Right lobe of liver (tissue), 6 donors: Measurements from ENCODE around the gene IFT20. TPM values are rescaled to one million over a fixed set of nuclear protein-coding genes. Genes with fewer than 3 reads are reported as not detected.

ENCODE experiments used
- ATAC-seq, 4 donors: fragments of 200-7000 bp; cut with Tn5 transposase; one replicate each; pipeline ENCODE4 v1.9.1; 2020; ENCODE audit warnings: mild to moderate bottlenecking in 4 of 4, moderate library complexity in 4 of 4
- DNase-seq, 3 donors: peaks; one replicate each; pipeline ENCODE4 v3.0.0-alpha.2; 2020
- H3K27ac ChIP-seq, 3 donors: fragments of 200-600 bp; one replicate each; pipeline ENCODE4 v1.8.0; 2022
- H3K27me3 ChIP-seq, 2 donors: fragments of 200-600 bp; one replicate each; pipeline ENCODE4 v1.8.0; 2022
- H3K36me3 ChIP-seq, 4 donors: fragments of 200-600 bp; sonication (generic) in 1 of 4; one replicate each; pipeline versions ENCODE4 v1.5.1 to v1.8.0; 2017 to 2022; ENCODE audit warnings: control low read depth in 1 of 4
- H3K4me1 ChIP-seq, 4 donors: fragments of 200-600 bp; sonication (generic) in 1 of 4; one replicate each; pipeline versions ENCODE4 v1.5.1 to v1.8.0; 2017 to 2022; ENCODE audit warnings: control low read depth in 1 of 4
- H3K4me3 ChIP-seq, 3 donors: fragments of 200-600 bp; one replicate each; pipeline ENCODE4 v1.8.0; 2022
- H3K9me3 ChIP-seq, 4 donors: fragments of 200-600 bp; sonication (generic) in 1 of 4; one replicate each; pipeline versions ENCODE4 v1.5.1 to v1.8.0; 2017 to 2022; ENCODE audit warnings: control low read depth in 1 of 4
- POLR2A ChIP-seq: fragments of 450-650 bp; IDR thresholded peaks from one replicate; pipeline ENCODE4 v1.6.1; 2017; ENCODE audit warnings: antibody characterized with exemption, mild to moderate bottlenecking
- WGBS: methylation state at CpG from one replicate; pipeline ENCODE4 v1.1.6; 2018; ENCODE audit warnings: low coverage, low lambda C conversion rate; ENCODE audit not compliant: insufficient coverage; ENCODE audit errors: missing lambda C conversion rate; 5-methylcytosine and 5-hydroxymethylcytosine counted together
- intact Hi-C, 2 donors: fragments of 100-400 bp; cut with DNase I; formaldehyde crosslinking; loops; one replicate each; pipeline versions ENCODE4 v1.11.2 to v1.14.1; 2022
- total RNA-seq, 6 experiments: library from RNA; depleted of rRNA in 2 of 6; stranded (reverse); fragments of >200 nt in 2 of 6; fragmentation: NEBNext Ultra II Directional in 3 of 6; extraction: Animal tissue kit (Norgen Biotek cat#: 25700) in 3 of 6; gene quantifications; one replicate each; pipeline versions ENCODE4 v1.1.0 to v1.2.4, GENCODE V29; 2016 to 2023
- TF ChIP-seq, protein P1 (sequence below), 4 donors: fragments of 200-600 bp in 3 of 4; fragments of 450-650 bp in 1 of 4; IDR thresholded peaks; one replicate each; pipeline versions ENCODE4 v1.5.1 to v1.8.0; 2016 to 2022; ENCODE audit warnings: antibody characterized with exemption in 4 of 4, mild to moderate bottlenecking in 2 of 4
- donor health status: DM: no; HTN: yes; CAD: no.
- donor health status: DM: no; HTN: no; CAD: no.
- donor health status: DM: no; HTN: no; CAD: no.
- donor health status: DM: no; HTN: yes; CAD: no.
- donor health status: DM: no; HTN: yes; CAD: no.

IFT20 gene
- total RNA-seq, 6 experiments from 2014 or later: 20.6 to 29.6 (median 26.1) TPM

DNA sequence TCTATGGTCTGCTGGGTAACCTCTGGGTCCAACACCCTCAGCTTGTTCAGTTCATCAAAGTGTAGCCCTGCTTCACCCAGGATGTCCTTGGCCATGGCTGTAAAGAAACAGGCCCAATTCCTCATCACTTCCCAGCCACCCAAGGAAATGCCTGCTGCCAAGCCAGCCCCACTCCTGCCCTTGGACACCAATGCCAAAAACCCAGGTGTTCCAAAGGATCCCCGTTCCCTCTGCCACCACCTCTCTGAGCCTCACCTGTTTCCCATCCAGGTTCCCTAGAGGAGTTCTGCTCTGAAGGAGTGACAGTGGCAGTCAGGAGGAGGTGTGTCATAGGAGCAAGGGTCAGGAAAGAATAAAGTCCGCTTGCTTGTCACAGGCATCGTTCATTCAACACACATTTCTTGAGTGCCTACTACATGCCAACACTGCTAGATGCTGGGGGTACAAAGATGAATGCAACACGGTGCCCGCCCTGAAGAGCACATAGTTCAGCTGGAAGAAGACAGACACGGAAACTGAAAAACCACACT lies 3.3 kb downstream of the IFT20 start:
- 72% methylated on average over 5 of the region's 6 CpGs for WGBS
- TF ChIP-seq, protein P1, sequence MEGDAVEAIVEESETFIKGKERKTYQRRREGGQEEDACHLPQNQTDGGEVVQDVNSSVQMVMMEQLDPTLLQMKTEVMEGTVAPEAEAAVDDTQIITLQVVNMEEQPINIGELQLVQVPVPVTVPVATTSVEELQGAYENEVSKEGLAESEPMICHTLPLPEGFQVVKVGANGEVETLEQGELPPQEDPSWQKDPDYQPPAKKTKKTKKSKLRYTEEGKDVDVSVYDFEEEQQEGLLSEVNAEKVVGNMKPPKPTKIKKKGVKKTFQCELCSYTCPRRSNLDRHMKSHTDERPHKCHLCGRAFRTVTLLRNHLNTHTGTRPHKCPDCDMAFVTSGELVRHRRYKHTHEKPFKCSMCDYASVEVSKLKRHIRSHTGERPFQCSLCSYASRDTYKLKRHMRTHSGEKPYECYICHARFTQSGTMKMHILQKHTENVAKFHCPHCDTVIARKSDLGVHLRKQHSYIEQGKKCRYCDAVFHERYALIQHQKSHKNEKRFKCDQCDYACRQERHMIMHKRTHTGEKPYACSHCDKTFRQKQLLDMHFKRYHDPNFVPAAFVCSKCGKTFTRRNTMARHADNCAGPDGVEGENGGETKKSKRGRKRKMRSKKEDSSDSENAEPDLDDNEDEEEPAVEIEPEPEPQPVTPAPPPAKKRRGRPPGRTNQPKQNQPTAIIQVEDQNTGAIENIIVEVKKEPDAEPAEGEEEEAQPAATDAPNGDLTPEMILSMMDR (IDR thresholded peaks at IDR 0.05): no peak
- TF ChIP-seq POLR2A: no peak
- Histone ChIP-seq H3K4me3 (no peak overlapping the region), H3K36me3 (peaks cover 0 to 44% (median 17%) of the 10 kb centered on the region in 4 donors), H3K27ac (no peak overlapping the region), H3K9me3 (no peaks in the 10 kb centered on the region), H3K27me3 (no peaks in the 10 kb centered on the region), H3K4me1 (peaks cover 0 to 20% (median 5%) of the 10 kb centered on the region in 4 donors)
- intact Hi-C loops: no loop called here
- ATAC-seq (no peak), DNase-seq (peak in 1 of 3 donors; percentile 15)

- Histone ChIP-seq H3K36me3 (peaks cover 0 to 57% (median 18%) of the 10 kb centered on the region in 4 donors), H3K4me1 (peaks cover 0 to 18% (median 2%) of the 10 kb centered on the region in 4 donors), H3K9me3 (no peaks in the 10 kb centered on the region), H3K4me3 (no peak overlapping the region), H3K27ac (no peak overlapping the region), H3K27me3 (no peaks in the 10 kb centered on the region)
- peak in 1 of 3 donors; percentile 34 for DNase-seq
- ATAC-seq: no peak
- WGBS: no CpG with 5 or more reads among the region's 5 CpGs
- intact Hi-C loops: no loop called here
- TF ChIP-seq POLR2A: no peak
- TF ChIP-seq, protein P1 (IDR thresholded peaks at IDR 0.05): no peak
These were observed 4.6 kb downstream of the IFT20 start for GRCh38 chr17:28330671-28331070.

- H3K9me3 ChIP-seq: no peaks in the 10 kb centered on the region
- intact Hi-C loops: no loop called here
- peaks cover 0 to 58% (median 18%) of the 10 kb centered on the region in 4 donors for H3K36me3 ChIP-seq
- ATAC-seq (no peak), DNase-seq (peak in 1 of 3 donors; percentile 7)
- peaks cover 0 to 32% (median 9%) of the 10 kb centered on the region in 4 donors for H3K4me1 ChIP-seq
- H3K27me3 ChIP-seq: no peaks in the 10 kb centered on the region
- H3K4me3 ChIP-seq: no peak overlapping the region
- H3K27ac ChIP-seq: no peak overlapping the region
- WGBS: 58% methylated on average over 4 of the region's 4 CpGs
- no peak for TF ChIP-seq POLR2A
- TF ChIP-seq, protein P1 (IDR thresholded peaks at IDR 0.05): no peak
These were observed 6.9 kb downstream of the IFT20 start for GRCh38 chr17:28328325-28328724.

- DNase-seq (no peak), ATAC-seq (no peak)
- Histone ChIP-seq H3K4me1 (peaks cover 0 to 38% (median 9%) of the 10 kb centered on the region in 4 donors), H3K4me3 (no peak overlapping the region), H3K27me3 (no peaks in the 10 kb centered on the region), H3K27ac (peak overlapping the region in 1 of 3 donors; percentile 3), H3K36me3 (peaks cover 0 to 58% (median 18%) of the 10 kb centered on the region in 4 donors), H3K9me3 (no peaks in the 10 kb centered on the region)
- intact Hi-C loops: no loop called here
- 73% methylated on average over 3 of the region's 3 CpGs for WGBS
- no peak for TF ChIP-seq POLR2A
- TF ChIP-seq, protein P1 (IDR thresholded peaks at IDR 0.05): no peak
These were observed 7.6 kb downstream of the IFT20 start for GRCh38 chr17:28327709-28328108.
